ENCODE results near the gene CD200R1.

CD200R1 gene

DNA sequence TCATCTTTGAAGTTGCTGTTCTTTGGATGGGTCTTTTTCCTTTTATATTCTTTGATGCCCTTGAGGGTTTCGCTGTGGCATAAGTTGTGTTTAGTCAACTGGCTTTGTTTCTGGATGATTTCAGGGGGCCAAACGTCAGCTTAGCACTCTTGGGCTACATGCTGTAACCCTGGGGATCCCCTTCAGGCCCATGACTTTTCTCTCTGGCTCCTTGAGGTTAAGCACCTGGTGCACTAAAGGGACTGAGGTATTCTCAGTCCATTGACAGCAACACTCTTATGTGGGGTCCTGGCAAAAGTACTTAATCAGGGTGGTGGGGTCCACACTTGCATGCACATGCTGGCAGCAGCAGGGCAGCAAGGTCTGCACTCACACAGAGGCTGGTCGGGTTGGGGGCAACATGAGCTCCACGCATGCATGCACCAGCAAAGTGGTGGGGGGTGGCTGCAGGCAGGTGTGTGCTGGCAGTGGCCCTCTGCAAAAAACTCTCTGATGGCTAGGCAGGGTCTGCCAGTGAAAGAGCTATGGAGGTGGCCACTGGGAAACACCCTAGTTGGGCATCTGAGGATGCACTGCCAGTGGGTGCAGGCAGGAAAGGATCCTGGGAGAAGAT lies 90.1 kb downstream of the CD200R1 start:
- DNase-seq = no peak

DNA sequence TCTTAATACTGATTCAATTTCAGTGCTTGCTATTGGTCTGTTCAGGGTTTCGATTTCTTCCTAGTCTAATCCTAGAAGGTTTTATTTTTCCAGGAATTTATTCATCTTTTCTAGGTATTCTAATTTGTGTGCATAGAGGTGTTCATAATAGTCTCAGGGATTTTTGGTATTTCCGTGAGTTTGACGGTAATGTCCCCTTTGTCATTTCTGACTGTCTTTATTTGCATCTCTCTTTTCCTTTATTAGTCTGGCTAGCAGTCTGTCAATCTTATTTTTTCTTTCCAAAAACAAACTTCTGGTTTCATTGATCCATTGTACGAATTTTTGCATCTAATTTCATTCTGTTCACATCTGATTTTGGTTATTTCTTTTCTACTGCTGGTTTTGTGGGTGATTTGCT lies 93.0 kb downstream of the CD200R1 start:
- no peak for DNase-seq

DNA sequence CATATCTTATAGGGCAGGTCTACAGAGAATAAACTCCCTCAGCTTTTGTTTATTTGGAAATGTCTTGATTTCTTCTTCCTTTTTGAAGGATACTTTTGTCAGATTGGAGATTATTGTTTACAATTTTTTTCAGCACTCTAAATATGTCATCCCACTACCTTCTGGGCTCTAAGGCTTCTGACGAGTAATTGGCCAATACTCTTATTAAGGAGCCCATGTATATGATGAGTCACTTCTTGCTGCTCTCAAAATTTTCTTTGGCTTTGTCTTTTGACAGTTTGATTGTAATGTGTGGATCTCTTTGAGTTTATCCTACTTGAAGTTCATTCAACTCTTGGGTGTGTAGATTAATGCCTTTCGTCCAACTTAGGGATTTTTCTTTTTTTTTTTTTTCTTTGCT lies 99.3 kb downstream of the CD200R1 start:
- DNase-seq = no peak

DNA sequence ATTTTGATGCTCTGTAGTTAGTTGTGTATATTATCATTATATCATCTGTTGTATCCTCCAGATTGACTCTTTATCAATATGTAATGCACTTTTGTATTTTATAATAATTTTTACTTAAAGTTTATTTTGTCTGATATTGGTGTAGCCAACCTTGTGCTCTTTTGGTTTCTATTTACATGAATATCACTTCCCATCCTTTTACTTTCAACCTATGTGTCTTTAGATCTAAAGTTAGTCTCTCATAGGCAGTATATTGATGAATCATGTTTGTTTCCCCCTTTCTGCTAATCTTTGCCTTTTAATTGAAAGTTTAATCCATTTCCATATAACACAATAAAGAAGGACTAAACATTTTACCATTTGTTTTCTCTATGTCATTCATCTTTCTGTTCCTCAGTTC lies 100.2 kb downstream of the CD200R1 start:
- DNase-seq = no peak

DNA sequence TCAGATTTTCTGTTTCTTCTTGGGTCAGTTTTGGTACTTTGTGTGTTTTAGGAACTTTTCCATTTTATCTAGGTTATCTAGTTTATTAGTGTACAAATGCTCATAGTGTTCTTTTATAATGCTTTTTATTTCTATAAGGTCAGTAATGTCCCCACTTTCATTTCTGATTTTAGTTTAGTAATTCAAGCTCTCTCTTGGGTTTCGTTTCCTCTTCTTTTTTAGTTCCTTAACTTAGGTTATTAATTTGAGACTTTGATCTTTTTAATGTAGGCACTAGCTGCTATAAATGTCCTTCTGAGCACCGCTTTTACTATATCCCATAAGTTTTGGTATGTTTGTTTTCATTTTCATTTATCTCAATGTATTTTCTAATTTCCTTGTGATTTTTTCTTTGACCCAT lies 101.3 kb downstream of the CD200R1 start:
- DNase-seq = no peak

DNA sequence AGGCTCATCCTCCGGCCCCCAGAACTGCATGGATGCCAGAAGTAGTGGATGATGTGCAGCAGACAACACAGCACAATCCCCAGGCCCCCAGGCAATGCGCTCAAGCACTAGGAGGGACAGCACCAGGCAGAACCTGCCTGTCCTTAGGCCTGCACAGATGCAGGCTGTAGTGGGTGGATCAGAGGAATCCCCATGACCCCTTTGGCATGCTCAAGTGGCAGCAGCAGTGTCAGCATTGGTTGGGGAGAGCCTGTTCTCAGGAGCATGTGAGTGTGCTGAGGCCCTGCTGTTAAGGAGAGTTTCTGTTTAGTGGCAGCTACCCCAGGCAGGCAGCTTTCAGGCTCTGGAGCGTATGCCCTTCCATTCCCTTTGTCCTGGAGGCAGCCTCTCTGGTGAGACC lies 103.2 kb downstream of the CD200R1 start:
- DNase-seq = no peak
